ENCODE results near the gene C6orf47. TPM values are rescaled to one million over a fixed set of nuclear protein-coding genes. Genes with fewer than 3 reads are reported as not detected.

C6orf47 gene
- total and polyA plus RNA-seq, 2 of the 13 experiments (the other 11 are each of a cell fraction or from before 2014, with no cell fraction given) = 1.7 to 18.1 TPM

- TF ChIP-seq ZNF501 (CRISPR knock-in tag; IDR thresholded peaks at IDR 0.05) = peak; percentile 94
- TF ChIP-seq RBM22 (optimal IDR thresholded peaks at IDR 0.05; ENCODE audit: low read length) = peak; percentile 86
- TF ChIP-seq, protein P1, sequence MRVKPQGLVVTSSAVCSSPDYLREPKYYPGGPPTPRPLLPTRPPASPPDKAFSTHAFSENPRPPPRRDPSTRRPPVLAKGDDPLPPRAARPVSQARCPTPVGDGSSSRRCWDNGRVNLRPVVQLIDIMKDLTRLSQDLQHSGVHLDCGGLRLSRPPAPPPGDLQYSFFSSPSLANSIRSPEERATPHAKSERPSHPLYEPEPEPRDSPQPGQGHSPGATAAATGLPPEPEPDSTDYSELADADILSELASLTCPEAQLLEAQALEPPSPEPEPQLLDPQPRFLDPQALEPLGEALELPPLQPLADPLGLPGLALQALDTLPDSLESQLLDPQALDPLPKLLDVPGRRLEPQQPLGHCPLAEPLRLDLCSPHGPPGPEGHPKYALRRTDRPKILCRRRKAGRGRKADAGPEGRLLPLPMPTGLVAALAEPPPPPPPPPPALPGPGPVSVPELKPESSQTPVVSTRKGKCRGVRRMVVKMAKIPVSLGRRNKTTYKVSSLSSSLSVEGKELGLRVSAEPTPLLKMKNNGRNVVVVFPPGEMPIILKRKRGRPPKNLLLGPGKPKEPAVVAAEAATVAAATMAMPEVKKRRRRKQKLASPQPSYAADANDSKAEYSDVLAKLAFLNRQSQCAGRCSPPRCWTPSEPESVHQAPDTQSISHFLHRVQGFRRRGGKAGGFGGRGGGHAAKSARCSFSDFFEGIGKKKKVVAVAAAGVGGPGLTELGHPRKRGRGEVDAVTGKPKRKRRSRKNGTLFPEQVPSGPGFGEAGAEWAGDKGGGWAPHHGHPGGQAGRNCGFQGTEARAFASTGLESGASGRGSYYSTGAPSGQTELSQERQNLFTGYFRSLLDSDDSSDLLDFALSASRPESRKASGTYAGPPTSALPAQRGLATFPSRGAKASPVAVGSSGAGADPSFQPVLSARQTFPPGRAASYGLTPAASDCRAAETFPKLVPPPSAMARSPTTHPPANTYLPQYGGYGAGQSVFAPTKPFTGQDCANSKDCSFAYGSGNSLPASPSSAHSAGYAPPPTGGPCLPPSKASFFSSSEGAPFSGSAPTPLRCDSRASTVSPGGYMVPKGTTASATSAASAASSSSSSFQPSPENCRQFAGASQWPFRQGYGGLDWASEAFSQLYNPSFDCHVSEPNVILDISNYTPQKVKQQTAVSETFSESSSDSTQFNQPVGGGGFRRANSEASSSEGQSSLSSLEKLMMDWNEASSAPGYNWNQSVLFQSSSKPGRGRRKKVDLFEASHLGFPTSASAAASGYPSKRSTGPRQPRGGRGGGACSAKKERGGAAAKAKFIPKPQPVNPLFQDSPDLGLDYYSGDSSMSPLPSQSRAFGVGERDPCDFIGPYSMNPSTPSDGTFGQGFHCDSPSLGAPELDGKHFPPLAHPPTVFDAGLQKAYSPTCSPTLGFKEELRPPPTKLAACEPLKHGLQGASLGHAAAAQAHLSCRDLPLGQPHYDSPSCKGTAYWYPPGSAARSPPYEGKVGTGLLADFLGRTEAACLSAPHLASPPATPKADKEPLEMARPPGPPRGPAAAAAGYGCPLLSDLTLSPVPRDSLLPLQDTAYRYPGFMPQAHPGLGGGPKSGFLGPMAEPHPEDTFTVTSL (CRISPR knock-in tag; IDR thresholded peaks at IDR 0.05; ENCODE audit: borderline replicate concordance) = 0 out of 2 replicates have a peak, but pooled peaks have one; percentile 48
- TF ChIP-seq ZNF318 (CRISPR knock-in tag; IDR thresholded peaks at IDR 0.05) = no peak; the same call in 1 of the 2 replicates
- TF ChIP-seq HNF1B (CRISPR knock-in tag; IDR thresholded peaks at IDR 0.05) = peak; percentile 49; the same call in 1 of the 2 replicates
- TF ChIP-seq TP53 (CRISPR knock-in tag; conservative IDR thresholded peaks at IDR 0.05) = peak; percentile 63; the same call in 1 of the 2 replicates
- TF ChIP-seq MXD3 (CRISPR knock-in tag; IDR thresholded peaks at IDR 0.05) = peak; percentile 84
- TF ChIP-seq E2F2 (CRISPR knock-in tag; IDR thresholded peaks at IDR 0.05; ENCODE audit: borderline replicate concordance) = peak; percentile 89; the same call in 1 of the 2 replicates
- peak; percentile 86 for TF ChIP-seq MED1 (CRISPR knock-in tag; IDR thresholded peaks at IDR 0.05)
Measured at GRCh38 chr6:31660381-31661261, at the start of gene C6orf47 (continued).

Measured in HepG2 (cell line).